GM21367 (cell line): Measurements from ENCODE around the gene SRSF9.
"Not testable (repeated sequence)": the region's sequence is repeated elsewhere in the genome, so short reads cannot be mapped to it uniquely, and the experiment has no call there.

ENCODE experiments used
- ATAC-seq: cut with Tn5 transposase; IDR thresholded peaks from one replicate; pipeline ENCODE4 v1.9.1; 2021; ENCODE audit not compliant: unreplicated experiment

The SRSF9 gene

DNA sequence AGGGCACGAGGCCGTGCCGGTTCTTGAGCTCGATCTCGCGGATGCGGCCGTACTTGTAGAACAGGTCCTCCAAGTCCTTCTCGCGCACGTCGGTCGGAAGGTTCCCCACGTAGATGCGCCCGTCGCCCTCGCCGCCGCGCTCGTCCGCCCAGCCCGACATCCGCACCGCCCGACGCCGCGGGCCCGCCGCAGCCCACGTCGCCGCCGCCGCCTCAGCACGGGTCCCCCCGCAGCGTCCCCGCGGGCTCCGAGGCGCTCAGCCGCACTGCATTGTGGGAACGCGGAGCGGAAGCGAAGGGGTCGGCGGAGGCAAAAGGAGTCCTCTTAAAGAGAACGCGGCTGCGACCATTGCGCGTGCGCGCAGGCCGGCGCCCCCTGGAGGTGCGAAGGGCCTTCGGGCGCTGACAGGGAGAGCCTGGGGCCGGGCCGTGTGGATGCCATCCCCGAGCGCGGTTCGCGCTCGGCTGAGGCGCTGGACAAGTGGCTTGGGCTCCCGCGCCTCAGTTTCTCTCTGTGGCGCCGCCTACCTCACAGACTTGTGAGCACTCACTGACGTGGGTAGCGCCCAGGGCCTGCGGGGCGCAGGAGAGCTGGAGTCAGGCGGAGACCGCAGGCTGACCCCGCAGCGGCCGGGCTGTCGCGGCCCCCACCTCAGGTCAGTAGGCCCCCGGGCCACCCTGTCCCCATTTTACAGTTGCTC, at the start of gene SRSF9:
Gene SRSF9 (minus strand): TSS at position 299 of the 700 bp plus-strand sequence. CDS start 139 bp downstream, at position 160.
- ATAC-seq: peak; percentile 75

DNA sequence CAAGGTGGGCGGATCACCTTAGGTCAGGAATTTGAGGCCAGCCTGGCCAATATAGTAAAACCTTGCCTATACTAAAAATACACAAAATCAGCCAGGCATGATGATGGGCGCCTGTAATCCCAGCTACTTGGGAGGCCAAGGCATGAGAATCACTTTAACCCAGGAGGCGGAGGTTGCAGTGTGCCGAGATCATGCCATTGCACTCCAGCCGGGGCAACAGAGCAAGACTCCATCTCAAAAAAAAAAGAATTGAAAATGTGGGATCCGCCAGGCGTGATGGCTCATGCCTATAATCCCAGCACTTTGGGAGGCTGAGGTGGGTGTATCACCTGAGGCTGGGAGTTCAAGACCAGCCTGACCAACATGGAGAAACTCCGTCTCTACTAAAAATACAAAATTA, 49.8 kb upstream of the SRSF9 start:
- ATAC-seq: not testable (repeated sequence)

- ATAC-seq: no peak
Measured at GRCh38 chr12:120515496-120515895, 45.9 kb upstream of the SRSF9 start.

DNA sequence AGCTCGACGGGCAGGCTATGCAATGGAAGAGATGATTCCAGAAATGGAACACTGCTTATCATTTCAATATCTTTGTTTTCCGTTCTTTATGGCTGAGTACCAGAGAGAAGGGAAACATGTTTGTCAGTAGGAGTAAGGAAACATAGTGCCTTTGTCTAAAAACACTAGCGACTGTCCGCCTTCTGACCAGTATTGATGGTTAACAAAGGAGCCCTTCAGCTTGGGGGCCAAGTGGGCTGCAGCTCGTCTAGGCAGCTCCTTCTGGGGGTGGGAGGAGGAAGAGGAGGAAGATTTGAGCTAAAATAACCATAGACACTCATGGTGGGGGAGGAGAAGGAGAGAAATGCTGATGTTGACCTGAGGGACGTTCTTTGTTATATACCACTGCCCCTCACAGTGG, 44.5 kb upstream of the SRSF9 start:
- no peak for ATAC-seq

DNA sequence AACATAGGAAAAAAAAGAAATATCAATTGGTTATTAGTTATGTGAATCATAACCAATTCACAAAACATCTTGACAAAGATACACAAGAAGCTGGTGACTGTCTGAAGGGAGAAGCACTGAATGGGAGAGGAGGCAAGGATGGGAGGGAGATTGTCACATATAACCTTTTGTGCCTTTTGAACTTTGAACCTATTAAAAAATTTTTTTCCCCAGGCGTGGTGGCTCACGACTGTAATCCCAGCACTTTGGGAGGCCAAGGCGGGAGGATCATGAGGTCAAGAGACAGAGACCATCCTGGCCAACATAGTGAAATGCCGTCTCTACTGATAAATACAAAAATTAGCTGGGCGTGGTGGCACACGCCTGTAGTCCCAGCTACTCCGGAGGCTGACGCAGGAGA, 39.0 kb upstream of the SRSF9 start:
- ATAC-seq: no peak

- no peak for ATAC-seq
Measured at GRCh38 chr12:120504587-120504986, 35.0 kb upstream of the SRSF9 start.

- ATAC-seq: no peak
Measured at GRCh38 chr12:120500581-120500980, 31.0 kb upstream of the SRSF9 start.

DNA sequence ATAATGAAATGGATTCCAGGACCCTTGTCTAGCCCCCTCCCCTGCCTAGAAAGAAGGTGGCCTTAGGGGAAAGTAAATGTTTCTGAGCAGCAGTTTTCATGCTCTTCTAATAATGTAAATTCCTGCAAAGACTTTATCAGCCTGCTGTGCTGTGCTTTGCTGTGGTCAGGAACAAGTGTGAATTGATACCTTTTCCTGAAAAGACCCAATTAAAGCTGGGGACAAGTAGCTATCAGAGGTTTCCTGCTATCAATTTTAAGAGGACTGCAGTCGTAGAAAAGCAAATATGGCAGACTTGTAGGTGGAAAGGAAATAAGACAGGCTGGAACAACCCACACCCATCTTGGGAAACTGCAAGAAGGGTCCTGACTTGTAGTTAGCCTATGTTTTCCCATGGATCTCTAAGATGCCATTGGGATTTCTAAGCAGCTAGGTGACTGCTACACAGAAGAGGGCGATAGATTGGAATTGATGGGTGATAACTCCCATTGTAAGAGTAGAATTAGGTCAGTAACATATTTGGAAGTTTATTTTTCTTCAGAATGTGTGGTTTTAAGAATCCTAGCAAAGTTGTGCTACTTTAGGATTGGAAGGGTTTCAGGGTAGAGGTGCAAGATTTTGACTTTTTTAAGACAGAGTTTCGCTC, 29.4 kb upstream of the SRSF9 start:
- no peak for ATAC-seq

- no peak for ATAC-seq
Measured at GRCh38 chr12:120497524-120498150, 28.1 kb upstream of the SRSF9 start.

GRCh38 chr12:120496413-120497340, 27.1 kb upstream of the SRSF9 start:
- ATAC-seq: peak; percentile 21

DNA sequence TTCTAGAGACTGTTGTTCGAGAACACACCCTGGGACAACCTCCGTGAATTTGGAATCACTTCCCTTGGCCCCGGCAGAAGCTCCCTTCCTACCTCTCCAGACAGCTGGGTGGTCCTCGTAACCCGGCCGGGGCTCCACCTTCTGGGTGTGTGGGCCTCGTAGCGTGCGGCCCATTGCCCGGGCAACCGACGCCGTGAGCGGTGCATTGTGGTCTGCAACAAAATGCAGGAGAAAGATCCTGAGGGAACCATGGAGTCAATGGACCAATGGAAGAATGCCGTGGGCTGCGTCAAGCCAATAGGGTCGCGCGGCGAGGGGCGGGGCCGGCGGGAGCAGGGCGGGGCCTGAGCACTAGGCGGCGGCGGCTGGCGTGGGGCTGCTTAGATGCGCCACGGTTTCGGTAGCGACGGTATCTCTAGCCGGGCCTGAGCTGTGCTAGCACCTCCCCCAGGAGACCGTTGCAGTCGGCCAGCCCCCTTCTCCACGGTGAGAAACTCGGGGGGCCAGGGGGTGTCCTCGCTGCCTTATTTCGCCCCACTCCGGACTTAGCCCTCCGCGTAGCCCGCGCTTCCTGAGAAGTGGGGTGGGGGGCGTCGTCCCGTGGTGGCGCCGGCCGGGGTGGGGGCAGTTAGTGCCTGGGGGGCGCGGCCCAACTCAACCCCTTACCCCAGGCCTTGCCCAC, 26.3 kb upstream of the SRSF9 start, which contains the start of gene DYNLL1:
Gene DYNLL1 (plus strand): TSS at position 383 of the 682 bp plus-strand sequence. CDS start 309 bp downstream, outside the sequence.
- peak; percentile 89 for ATAC-seq

DNA sequence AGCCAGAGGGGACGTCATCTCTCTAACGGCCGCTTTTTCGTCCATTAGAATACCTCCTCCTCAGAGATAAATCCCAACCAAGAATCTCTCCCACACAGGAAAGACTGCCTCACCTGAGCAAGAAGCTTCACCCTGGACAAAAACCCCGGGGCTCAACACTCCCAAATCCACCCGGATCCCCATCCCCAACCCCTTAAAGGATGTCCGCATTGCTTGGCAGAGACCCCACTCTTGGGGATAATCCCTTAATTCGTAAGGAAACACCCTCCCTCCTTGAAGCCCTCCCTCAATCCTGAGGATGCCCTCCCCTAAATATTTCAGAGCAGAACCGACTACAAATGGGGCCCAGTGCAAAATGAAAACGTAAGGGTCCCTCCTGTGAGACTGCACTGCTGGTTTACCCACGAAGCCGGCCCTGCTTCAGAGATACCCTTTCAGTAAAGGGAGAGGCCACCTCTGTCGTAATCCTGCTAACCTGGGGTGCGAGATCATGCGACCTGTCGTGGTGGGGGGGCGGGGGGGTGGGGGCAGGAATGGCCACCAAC, 25.7 kb upstream of the SRSF9 start:
- peak; percentile 4 for ATAC-seq

DNA sequence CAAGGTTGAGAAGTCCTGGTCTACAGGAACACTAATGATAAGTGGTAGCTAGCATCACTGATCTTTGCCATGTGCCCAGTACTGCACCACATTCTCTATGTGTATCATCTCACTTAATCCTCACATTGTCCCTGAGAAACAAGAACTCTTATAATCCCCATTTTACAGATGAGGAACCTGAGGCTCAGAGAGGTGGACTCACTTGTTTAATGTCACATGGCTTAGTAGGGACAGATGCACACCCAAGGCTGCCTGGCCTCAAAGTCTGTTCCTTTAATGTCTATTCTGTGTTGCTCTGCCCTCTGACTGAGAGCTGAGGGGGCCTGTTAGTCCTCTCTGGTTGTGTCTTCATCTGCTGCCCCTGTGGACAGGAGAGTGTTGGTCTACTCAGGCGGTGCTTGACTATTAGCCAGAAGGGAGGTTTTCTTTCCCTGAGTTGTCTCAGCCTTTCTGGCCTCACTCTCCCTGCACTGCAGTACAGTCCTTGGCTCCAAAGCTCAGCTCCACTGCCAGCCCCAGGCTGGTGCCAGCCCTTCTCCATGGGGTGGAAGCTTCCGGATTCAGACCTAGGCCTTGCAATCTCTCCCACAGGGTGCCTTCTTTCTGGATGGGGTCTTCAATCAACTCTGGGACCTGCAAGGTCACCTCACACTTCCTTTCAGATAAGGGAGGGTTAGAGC, 21.4 kb upstream of the SRSF9 start:
- ATAC-seq: no peak

- ATAC-seq: no peak
Measured at GRCh38 chr12:120490325-120490724, 20.8 kb upstream of the SRSF9 start.

DNA sequence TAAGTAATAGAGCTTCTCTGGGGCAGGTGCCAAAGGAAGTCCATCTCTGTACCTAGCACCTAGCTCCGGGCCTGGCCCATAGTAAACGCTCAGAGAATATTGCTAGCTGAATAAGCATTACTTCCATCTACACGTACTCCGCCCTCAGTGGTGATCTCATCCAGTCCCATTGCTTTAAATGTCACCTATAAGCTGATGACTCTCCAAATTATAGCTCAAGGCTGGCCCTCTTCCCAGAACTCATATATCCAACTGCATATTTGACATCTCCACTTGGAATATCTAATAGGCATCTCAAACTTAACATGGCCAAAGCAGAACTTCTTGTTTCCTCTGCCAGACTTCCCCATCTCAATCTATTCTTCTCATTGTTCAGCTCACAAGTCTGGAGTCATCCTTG, 19.5 kb upstream of the SRSF9 start:
- ATAC-seq: no peak

DNA sequence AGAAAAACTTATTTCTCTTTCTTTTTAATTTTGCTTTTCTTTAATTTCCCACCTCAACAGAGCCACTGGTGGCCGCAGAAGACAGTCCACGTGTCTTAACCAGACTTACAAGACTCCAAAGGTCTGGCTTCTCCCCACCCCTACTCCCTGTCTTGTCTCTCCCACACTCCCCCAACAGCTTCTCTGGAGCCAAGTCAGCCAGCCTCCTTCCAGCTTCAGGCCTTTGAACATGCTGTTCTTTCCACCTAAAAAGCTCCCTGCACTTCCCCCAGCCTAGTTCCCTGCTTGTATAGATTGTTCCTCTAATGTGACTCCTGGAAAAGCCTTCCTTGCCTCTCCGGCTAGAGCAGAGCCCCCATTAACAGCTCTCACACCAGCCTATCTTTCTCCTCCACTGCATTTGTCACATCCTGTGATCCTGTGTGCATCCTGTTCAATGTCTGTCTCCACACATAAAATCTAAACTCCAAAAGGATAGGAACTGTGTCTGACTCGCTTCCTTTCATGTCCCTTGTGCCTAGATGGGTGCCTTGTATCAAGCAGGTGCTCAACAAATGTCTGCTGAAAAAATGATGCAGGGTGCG, 18.6 kb upstream of the SRSF9 start:
- ATAC-seq: no peak

DNA sequence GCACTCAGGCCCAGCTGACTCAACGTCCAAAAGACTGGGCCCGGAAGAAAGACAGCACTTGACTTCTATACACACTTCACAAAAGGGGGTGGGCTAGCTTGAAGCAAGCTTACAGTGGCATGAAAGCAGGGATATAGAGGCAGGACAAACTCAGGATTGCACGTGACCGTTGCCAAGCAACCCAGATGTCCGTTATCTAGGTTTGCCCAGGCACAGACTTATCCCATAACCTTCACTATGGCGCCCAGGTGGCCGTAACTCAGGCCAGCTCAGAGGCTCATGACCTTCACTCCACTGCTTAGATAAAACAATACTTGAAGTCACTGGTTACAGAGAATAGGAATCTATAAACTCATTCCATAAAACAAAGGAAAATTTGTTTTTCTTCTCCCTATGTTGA, 18.0 kb upstream of the SRSF9 start:
- not testable (repeated sequence) for ATAC-seq

DNA sequence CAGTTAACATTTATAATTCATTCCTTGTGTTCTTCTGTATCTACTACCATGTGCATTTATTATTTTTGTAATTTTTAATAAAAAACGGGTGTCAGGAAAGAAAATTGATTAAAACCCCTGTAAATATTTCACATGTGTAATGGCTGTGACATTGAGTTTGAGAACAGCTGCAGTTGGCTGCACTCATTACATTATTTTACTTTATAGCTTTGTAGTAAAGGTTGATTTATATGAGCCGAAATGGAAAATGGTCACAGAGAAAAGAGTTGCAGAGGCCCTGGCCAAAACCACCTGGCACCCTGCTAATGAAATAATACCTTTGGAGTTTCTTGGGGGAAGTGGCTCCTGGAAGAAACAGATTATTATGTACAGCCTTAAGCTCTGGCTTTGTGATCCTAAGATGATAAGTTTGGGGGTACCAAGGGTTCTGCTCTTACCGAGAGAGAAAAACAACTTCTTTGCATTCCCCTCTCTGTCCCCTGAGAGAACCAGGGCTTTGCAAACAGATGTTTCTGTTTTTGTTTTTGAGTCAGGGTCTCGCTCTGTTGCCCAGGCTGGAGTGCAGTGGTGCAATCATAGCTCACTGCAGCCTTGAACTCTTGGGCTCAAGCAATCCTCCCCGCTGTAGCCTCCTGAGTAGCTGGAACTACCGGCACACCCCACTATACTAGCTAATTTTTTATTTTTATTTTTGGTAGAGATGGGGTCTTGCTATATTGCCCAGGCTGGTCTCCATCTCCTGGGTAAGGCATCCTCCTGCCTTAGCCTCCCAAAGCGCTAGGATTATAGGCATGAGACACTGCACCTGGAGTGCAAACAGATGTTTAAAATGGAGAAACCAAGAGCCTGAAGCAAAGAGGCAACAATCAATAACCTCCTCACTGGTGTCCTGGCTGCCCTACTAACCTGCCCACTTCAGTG, 16.7 kb upstream of the SRSF9 start:
- no peak for ATAC-seq
